ENCODE data around the gene CORIN. TPM values are rescaled to one million over a fixed set of nuclear protein-coding genes. Genes with fewer than 3 reads are reported as not detected.

Gene CORIN
- total and polyA plus RNA-seq, 12 donors: 0.10 to 1.1 (median 0.41) TPM; not detected in 2

- Histone ChIP-seq H3K27ac (no peak overlapping the region), H3K36me3 (replicated peaks in 1 of 2) (no peaks in the 10 kb centered on the region), H3K9me3 (replicated peaks in 1 of 3) (no peaks in the 10 kb centered on the region), H3K4me3 (no peak overlapping the region), H3K27me3 (no peaks in the 10 kb centered on the region), H3K4me1 (replicated peaks in 1 of 2) (no peaks in the 10 kb centered on the region)
- TF ChIP-seq POLR2A (IDR thresholded peaks at IDR 0.05): no peak
- TF ChIP-seq, protein P1, sequence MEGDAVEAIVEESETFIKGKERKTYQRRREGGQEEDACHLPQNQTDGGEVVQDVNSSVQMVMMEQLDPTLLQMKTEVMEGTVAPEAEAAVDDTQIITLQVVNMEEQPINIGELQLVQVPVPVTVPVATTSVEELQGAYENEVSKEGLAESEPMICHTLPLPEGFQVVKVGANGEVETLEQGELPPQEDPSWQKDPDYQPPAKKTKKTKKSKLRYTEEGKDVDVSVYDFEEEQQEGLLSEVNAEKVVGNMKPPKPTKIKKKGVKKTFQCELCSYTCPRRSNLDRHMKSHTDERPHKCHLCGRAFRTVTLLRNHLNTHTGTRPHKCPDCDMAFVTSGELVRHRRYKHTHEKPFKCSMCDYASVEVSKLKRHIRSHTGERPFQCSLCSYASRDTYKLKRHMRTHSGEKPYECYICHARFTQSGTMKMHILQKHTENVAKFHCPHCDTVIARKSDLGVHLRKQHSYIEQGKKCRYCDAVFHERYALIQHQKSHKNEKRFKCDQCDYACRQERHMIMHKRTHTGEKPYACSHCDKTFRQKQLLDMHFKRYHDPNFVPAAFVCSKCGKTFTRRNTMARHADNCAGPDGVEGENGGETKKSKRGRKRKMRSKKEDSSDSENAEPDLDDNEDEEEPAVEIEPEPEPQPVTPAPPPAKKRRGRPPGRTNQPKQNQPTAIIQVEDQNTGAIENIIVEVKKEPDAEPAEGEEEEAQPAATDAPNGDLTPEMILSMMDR (IDR thresholded peaks at IDR 0.05): no peak
- intact Hi-C loops (cut with DNase I): no loop called here
- no peak for DNase-seq
- 71 to 86% (median 80%) methylated on average over 3 of the region's 3 CpGs for WGBS, 4 donors
Observed at GRCh38 chr4:47647544-47647943, 190.3 kb downstream of the CORIN start.

- Histone ChIP-seq H3K27ac (no peak overlapping the region), H3K9me3 (replicated peaks in 1 of 3) (no peaks in the 10 kb centered on the region), H3K4me3 (no peak overlapping the region), H3K36me3 (replicated peaks in 1 of 2) (no peaks in the 10 kb centered on the region), H3K4me1 (replicated peaks in 1 of 2) (no peaks in the 10 kb centered on the region), H3K27me3 (no peaks in the 10 kb centered on the region)
- TF ChIP-seq POLR2A (IDR thresholded peaks at IDR 0.05): no peak
- TF ChIP-seq, protein P1 (IDR thresholded peaks at IDR 0.05): no peak
- 60 to 73% (median 70%) methylated on average over 3 of the region's 3 CpGs for WGBS, 4 donors
- intact Hi-C loops (cut with DNase I): no loop called here
- DNase-seq: no peak
Observed at GRCh38 chr4:47647029-47647428, 190.8 kb downstream of the CORIN start.

DNA sequence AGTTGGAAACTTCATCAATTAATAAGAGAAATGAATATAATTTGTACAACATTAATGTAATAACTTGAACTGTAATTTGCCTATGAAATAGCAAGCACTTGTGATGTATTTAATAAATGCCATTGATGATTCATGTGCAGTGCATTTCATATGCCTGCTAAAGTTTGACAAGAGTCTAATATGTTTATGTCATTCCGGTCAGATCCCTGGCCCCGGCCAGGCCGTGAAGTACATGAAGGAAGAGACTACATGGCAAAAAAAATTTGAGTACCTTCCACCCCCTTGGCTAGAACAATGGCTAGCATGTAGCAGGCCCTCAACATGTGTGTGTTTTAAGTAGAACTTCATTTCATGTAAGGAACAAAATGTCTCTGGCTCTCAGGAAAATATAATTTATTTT is 191.5 kb downstream of the CORIN start:
- no peak for DNase-seq
- Histone ChIP-seq H3K27ac (no peak overlapping the region), H3K4me3 (no peak overlapping the region), H3K9me3 (replicated peaks in 1 of 3) (no peaks in the 10 kb centered on the region), H3K27me3 (no peaks in the 10 kb centered on the region), H3K4me1 (replicated peaks in 1 of 2) (no peaks in the 10 kb centered on the region), H3K36me3 (replicated peaks in 1 of 2) (no peaks in the 10 kb centered on the region)
- intact Hi-C loops (cut with DNase I): no loop called here
- 86 to 96% (median 92%) methylated on average over 3 of the region's 3 CpGs for WGBS, 4 donors
- TF ChIP-seq, protein P1 (IDR thresholded peaks at IDR 0.05): no peak
- TF ChIP-seq POLR2A (IDR thresholded peaks at IDR 0.05): no peak

GRCh38 chr4:47643845-47644244 is 194.0 kb downstream of the CORIN start:
- DNase-seq: no peak

More at GRCh38 chr4:47643845-47644244, 194.0 kb downstream of the CORIN start:
- Histone ChIP-seq H3K27me3 (no peaks in the 10 kb centered on the region), H3K36me3 (replicated peaks in 1 of 2) (no peaks in the 10 kb centered on the region), H3K9me3 (replicated peaks in 1 of 3) (no peaks in the 10 kb centered on the region), H3K27ac (no peak overlapping the region), H3K4me1 (replicated peaks in 1 of 2) (no peaks in the 10 kb centered on the region), H3K4me3 (no peak overlapping the region)
- WGBS, 4 donors: 63 to 80% (median 73%) methylated on average over 6 of the region's 6 CpGs
- intact Hi-C loops (cut with DNase I): no loop called here
- no peak for TF ChIP-seq POLR2A (IDR thresholded peaks at IDR 0.05)
- TF ChIP-seq, protein P1 (IDR thresholded peaks at IDR 0.05): no peak
